IMR-90 (cell line): ENCODE measurements around the gene MGST2. TPM values are rescaled to one million over a fixed set of nuclear protein-coding genes. Genes with fewer than 3 reads are reported as not detected.

ENCODE experiments used
- ATAC-seq: fragments of 200-7000 bp; cut with Tn5 transposase; 2 replicates; pipeline ENCODE4 v1.9.1; 2020; ENCODE audit warnings: low read depth, mild to moderate bottlenecking, moderate library complexity
- BruUV-seq: library from RNA; stranded (reverse); fragments of 400-500 nt; replicated peaks from 2 replicates; lab custom pipeline; 2021; lab: Mats Ljungman, UMichigan
- CTCF ChIA-PET: fragments of 300-600 bp; formaldehyde crosslinking; extraction: SDS; loops from one replicate; lab custom pipeline; 2021; ENCODE audit warnings: antibody characterized with exemption; lab: Yijun Ruan, JAX
- POLR2A ChIA-PET: fragments of 300-600 bp; sonication (Branson Sonifier 250); formaldehyde crosslinking; loops from one replicate; lab custom pipeline; 2022; ENCODE audit warnings: antibody characterized with exemption; ENCODE audit not compliant: unreplicated experiment; lab: Charles Lee
- DNase-seq: peaks from one replicate; pipeline ENCODE4 v3.0.0; 2013
- H2AFZ ChIP-seq: replicated peaks from 2 replicates; pipeline ENCODE3; 2013; ENCODE audit warnings: low read length, mild to moderate bottlenecking; ENCODE audit not compliant: poor library complexity
- H2AK5ac ChIP-seq: 2 replicates; pipeline ENCODE4 v1.6.1; 2013; ENCODE audit warnings: low read depth, low read length, inconsistent platforms
- H2AK9ac ChIP-seq: replicated peaks from 2 replicates; pipeline ENCODE3; 2013; ENCODE audit warnings: mild to moderate bottlenecking, low read depth, low read length, moderate library complexity; ENCODE audit not compliant: poor library complexity
- H2BK120ac ChIP-seq: 2 replicates; pipeline ENCODE4 v1.6.1; 2013; ENCODE audit warnings: low read depth, low read length, inconsistent platforms
- H2BK15ac ChIP-seq: 3 replicates; pipeline ENCODE4 v1.6.1; 2013; ENCODE audit warnings: low read depth, low read length, inconsistent platforms
- H2BK20ac ChIP-seq: 2 replicates; pipeline ENCODE4 v1.6.1; 2013; ENCODE audit warnings: low read depth, mild to moderate bottlenecking, inconsistent platforms, low read length, moderate library complexity
- H2BK5ac ChIP-seq: 2 replicates; pipeline ENCODE4 v1.6.1; 2013; ENCODE audit warnings: mild to moderate bottlenecking, low read depth, low read length, inconsistent platforms; ENCODE audit not compliant: poor library complexity, severe bottlenecking
- H3K14ac ChIP-seq: replicated peaks from 2 replicates; pipeline ENCODE4 v1.6.1; 2013; ENCODE audit warnings: low read depth, low read length, inconsistent platforms
- H3K18ac ChIP-seq: 2 replicates; pipeline ENCODE4 v1.6.1; 2013; ENCODE audit warnings: low read depth, low read length, control low read depth
- H3K23ac ChIP-seq: 2 replicates; pipeline ENCODE4 v1.6.1; 2013; ENCODE audit warnings: low read depth, low read length, inconsistent platforms
- H3K27ac ChIP-seq: 2 replicates; pipeline ENCODE4 v1.5.1; 2013; ENCODE audit warnings: mild to moderate bottlenecking, control low read depth, low read length; ENCODE audit not compliant: insufficient read depth
- H3K27me3 ChIP-seq: 2 replicates; pipeline ENCODE4 v1.6.1; 2013; ENCODE audit warnings: low read length; ENCODE audit not compliant: control insufficient read depth, insufficient read depth
- H3K36me3 ChIP-seq: 2 replicates; pipeline ENCODE4 v1.6.1; 2013; ENCODE audit warnings: low read length, mixed read lengths; ENCODE audit not compliant: control insufficient read depth, insufficient read depth
- H3K4ac ChIP-seq: 2 replicates; pipeline ENCODE4 v1.6.1; 2013; ENCODE audit warnings: low read depth, low read length, inconsistent platforms
- H3K4me1 ChIP-seq: 2 replicates; pipeline ENCODE4 v1.6.1; 2013; ENCODE audit warnings: low read length, mixed read lengths; ENCODE audit not compliant: control insufficient read depth, insufficient read depth
- H3K4me2 ChIP-seq: 2 replicates; pipeline ENCODE4 v1.6.1; 2013; ENCODE audit warnings: low read depth, mild to moderate bottlenecking, control low read depth, low read length, moderate library complexity
- H3K4me3 ChIP-seq: 2 replicates; pipeline ENCODE4 v1.5.1; 2013; ENCODE audit warnings: low read depth, mild to moderate bottlenecking, control low read depth, low read length, moderate library complexity; ENCODE audit not compliant: insufficient read depth
- H3K56ac ChIP-seq: 2 replicates; pipeline ENCODE4 v1.6.1; 2013; ENCODE audit warnings: low read length, inconsistent platforms; ENCODE audit not compliant: insufficient read depth; ENCODE audit errors: extremely low read depth
- H3K79me1 ChIP-seq, 2 experiments: 2 replicates each; pipeline ENCODE4 v1.6.1; 2013; ENCODE audit warnings: low read length in 2 of 2, inconsistent platforms in 1 of 2, low read depth in 1 of 2
- H3K9ac ChIP-seq: 2 replicates; pipeline ENCODE4 v1.6.1; 2013; ENCODE audit warnings: low read depth, low read length, control low read depth
- H3K9me1 ChIP-seq: 2 replicates; pipeline ENCODE4 v1.6.1; 2013; ENCODE audit warnings: low read length, inconsistent platforms; ENCODE audit not compliant: insufficient read depth
- H3K9me3 ChIP-seq: 2 replicates; pipeline ENCODE4 v1.6.1; 2013; ENCODE audit warnings: low read length; ENCODE audit not compliant: control insufficient read depth, insufficient read depth
- H4K20me1 ChIP-seq: 2 replicates; pipeline ENCODE4 v1.6.1; 2013; ENCODE audit warnings: low read length, inconsistent platforms; ENCODE audit not compliant: insufficient read depth
- H4K5ac ChIP-seq: 2 replicates; pipeline ENCODE4 v1.6.1; 2013; ENCODE audit warnings: mild to moderate bottlenecking, low read depth, low read length, control low read depth
- H4K8ac ChIP-seq, 2 experiments: 2 replicates each; pipeline ENCODE4 v1.6.1; 2013; ENCODE audit warnings: low read depth in 2 of 2, low read length in 2 of 2, control low read depth in 1 of 2, inconsistent platforms in 1 of 2
- H4K91ac ChIP-seq: 2 replicates; pipeline ENCODE4 v1.6.1; 2013; ENCODE audit warnings: low read depth, low read length, inconsistent platforms; ENCODE audit not compliant: insufficient read depth
- BHLHE40 ChIP-seq: fragments of 150-350 bp; IDR thresholded peaks from 2 replicates; pipeline ENCODE4 v1.6.1; 2016; ENCODE audit warnings: mild to moderate bottlenecking, low read depth, low read length
- CEBPB ChIP-seq: IDR thresholded peaks from 2 replicates; pipeline ENCODE4 v1.6.1; 2012; ENCODE audit warnings: low read depth, low read length, improper control_type of control experiment
- FOS ChIP-seq: fragments of 150-350 bp; IDR thresholded peaks from 2 replicates; pipeline ENCODE4 v1.6.1; 2016; ENCODE audit warnings: low read depth, low read length
- MAZ ChIP-seq: IDR thresholded peaks from 2 replicates; pipeline ENCODE4 v1.6.1; 2012; ENCODE audit warnings: low read depth, mild to moderate bottlenecking, low read length, improper control_type of control experiment, moderate library complexity, borderline replicate concordance
- MXI1 ChIP-seq: IDR thresholded peaks from 2 replicates; pipeline ENCODE4 v1.6.1; 2012; ENCODE audit warnings: low read depth, mild to moderate bottlenecking, low read length, moderate library complexity, borderline replicate concordance
- NFE2L2 ChIP-seq: fragments of 150-350 bp; IDR thresholded peaks from 2 replicates; pipeline ENCODE4 v1.6.1; 2016; ENCODE audit warnings: low read depth, mild to moderate bottlenecking, low read length
- POLR2A ChIP-seq: IDR thresholded peaks from 2 replicates; pipeline ENCODE4 v1.6.1; 2012; ENCODE audit warnings: mild to moderate bottlenecking, low read depth, low read length
- RAD21 ChIP-seq: IDR thresholded peaks from 2 replicates; pipeline ENCODE4 v1.6.1; 2012; ENCODE audit warnings: low read length, improper control_type of control experiment
- RCOR1 ChIP-seq: IDR thresholded peaks from 2 replicates; pipeline ENCODE4 v1.6.1; 2012; ENCODE audit warnings: mild to moderate bottlenecking, low read length, improper control_type of control experiment; ENCODE audit not compliant: insufficient replicate concordance
- RFX5 ChIP-seq: IDR thresholded peaks from 2 replicates; pipeline ENCODE4 v1.8.0; 2012; ENCODE audit warnings: low read depth, mild to moderate bottlenecking, low read length, moderate library complexity
- WGBS, 2 experiments: methylation state at CpG; one replicate each; pipeline versions ENCODE4 v1.1.5 to v1.1.7; 2013; ENCODE audit warnings: missing lambda C conversion rate in 2 of 2; ENCODE audit not compliant: insufficient read length in 1 of 2; ENCODE audit errors: extremely low coverage in 2 of 2; 5-methylcytosine and 5-hydroxymethylcytosine counted together
- dilution Hi-C: fragments of 300-500 bp; cut with HindIII; formaldehyde crosslinking; loops from one replicate; pipeline ENCODE4 v1.14.3; 2018; ENCODE audit warnings: low sequenced_read_pairs; ENCODE audit not compliant: unreplicated experiment
- in situ Hi-C: fragments of 300-500 bp; cut with MboI; formaldehyde crosslinking; loops from 3 replicates; pipeline ENCODE4 v1.14.3; 2019; ENCODE audit warnings: low sequenced_read_pairs, inconsistent platforms, mixed read lengths
- intact Hi-C: fragments of 100-400 bp; cut with micrococcal nuclease; formaldehyde crosslinking; loops from 2 replicates; pipeline ENCODE4 v1.10.0; 2022
- polyA plus RNA-seq, 3 experiments: library from polyadenylated mRNA; depleted of rRNA; stranded (reverse); fragments of >200 nt; gene quantifications; 2 replicates each; pipeline ENCODE4 v1.2.3, GENCODE V29; 2012; ENCODE audit warnings: low replicate concordance in 1 of 3
- total RNA-seq: library from RNA; depleted of rRNA; stranded (reverse); fragments of >200 nt; gene quantifications from 2 replicates; pipeline ENCODE4 v1.2.3, GENCODE V29; 2012
- TF ChIP-seq, protein P1 (sequence below): fragments of 150-350 bp; IDR thresholded peaks from 2 replicates; pipeline ENCODE4 v1.6.1; 2016; ENCODE audit warnings: low read depth, mild to moderate bottlenecking, low read length, moderate library complexity, borderline replicate concordance
- TF ChIP-seq, protein P2 (sequence below): fragments of 150-350 bp; IDR thresholded peaks from 2 replicates; pipeline ENCODE4 v1.6.1; 2017; ENCODE audit warnings: mild to moderate bottlenecking, antibody characterized with exemption, low read length, low read depth

Gene MGST2
- total and polyA plus RNA-seq, 2 of the 4 experiments (the other 2 are of a cell fraction): 4.8 to 10.5 TPM

DNA sequence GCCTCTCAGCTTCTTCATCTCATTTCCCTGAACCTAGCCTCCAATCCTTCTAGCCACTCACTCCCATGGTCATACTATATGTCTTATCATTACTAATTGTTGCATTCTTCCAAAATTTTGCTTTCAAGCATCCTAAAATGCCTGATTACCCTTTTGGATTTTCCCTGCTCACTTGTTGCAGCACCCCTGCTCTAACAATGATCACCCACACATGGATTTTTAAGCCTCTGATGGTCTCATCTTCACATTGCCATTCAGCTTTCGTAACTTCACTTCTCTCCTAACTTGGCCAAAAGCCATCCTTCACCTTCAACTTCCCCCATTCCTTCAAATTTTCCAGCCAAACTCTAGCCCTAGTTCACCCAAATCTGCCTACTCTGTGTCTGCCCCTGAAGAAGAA lies 33.8 kb upstream of the MGST2 start:
- POLR2A ChIA-PET: interaction anchor here (0.6 kb wide), 1 partner anchor 481 kb away, joined by 7 read pairs; no protein-coding TSS in a partner anchor
- H3K79me1 ChIP-seq: no peaks in the 10 kb centered on the region
- H3K4me1 ChIP-seq: no peaks in the 10 kb centered on the region
- no peak overlapping the region for H3K23ac ChIP-seq
- no peak overlapping the region for H2AFZ ChIP-seq
- DNase-seq: no peak
- BruUV-seq: no TSS peak
- H4K20me1 ChIP-seq: 0 out of 2 replicates have a peak, but pooled peaks cover 2% of the 10 kb centered on the region
- H3K36me3 ChIP-seq: no peaks in the 10 kb centered on the region
- H3K27ac ChIP-seq: no peak overlapping the region
- H2BK20ac ChIP-seq: no peak overlapping the region
- H2AK5ac ChIP-seq: no peak overlapping the region
- no peak for TF ChIP-seq POLR2A
- TF ChIP-seq BHLHE40: no peak
- no peak for TF ChIP-seq FOS
- no peak for TF ChIP-seq RFX5
- TF ChIP-seq RAD21: no peak
- no peak for TF ChIP-seq CEBPB
- TF ChIP-seq RCOR1: no peak
- TF ChIP-seq, protein P1, sequence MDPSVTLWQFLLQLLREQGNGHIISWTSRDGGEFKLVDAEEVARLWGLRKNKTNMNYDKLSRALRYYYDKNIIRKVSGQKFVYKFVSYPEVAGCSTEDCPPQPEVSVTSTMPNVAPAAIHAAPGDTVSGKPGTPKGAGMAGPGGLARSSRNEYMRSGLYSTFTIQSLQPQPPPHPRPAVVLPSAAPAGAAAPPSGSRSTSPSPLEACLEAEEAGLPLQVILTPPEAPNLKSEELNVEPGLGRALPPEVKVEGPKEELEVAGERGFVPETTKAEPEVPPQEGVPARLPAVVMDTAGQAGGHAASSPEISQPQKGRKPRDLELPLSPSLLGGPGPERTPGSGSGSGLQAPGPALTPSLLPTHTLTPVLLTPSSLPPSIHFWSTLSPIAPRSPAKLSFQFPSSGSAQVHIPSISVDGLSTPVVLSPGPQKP: no peak
- no peak for TF ChIP-seq MAZ
- TF ChIP-seq MXI1: no peak
- no peak for TF ChIP-seq NFE2L2
- TF ChIP-seq, protein P2, sequence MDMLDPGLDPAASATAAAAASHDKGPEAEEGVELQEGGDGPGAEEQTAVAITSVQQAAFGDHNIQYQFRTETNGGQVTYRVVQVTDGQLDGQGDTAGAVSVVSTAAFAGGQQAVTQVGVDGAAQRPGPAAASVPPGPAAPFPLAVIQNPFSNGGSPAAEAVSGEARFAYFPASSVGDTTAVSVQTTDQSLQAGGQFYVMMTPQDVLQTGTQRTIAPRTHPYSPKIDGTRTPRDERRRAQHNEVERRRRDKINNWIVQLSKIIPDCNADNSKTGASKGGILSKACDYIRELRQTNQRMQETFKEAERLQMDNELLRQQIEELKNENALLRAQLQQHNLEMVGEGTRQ: no peak
- H3K56ac ChIP-seq: no peak overlapping the region
- H2AK9ac ChIP-seq: no peak overlapping the region
- H3K18ac ChIP-seq: no peak overlapping the region
- no peak for ATAC-seq
- no peak overlapping the region for H2BK15ac ChIP-seq
- intact Hi-C loops (no loop called here), dilution Hi-C loops (no loop called here), in situ Hi-C loops (no loop called here)
- H3K27me3 ChIP-seq: peaks cover 42% of the 10 kb centered on the region
- no peak overlapping the region for H2BK5ac ChIP-seq
- H3K4ac ChIP-seq: no peak overlapping the region
- no peak overlapping the region for H2BK120ac ChIP-seq
- no peaks in the 10 kb centered on the region for H3K9me1 ChIP-seq
- no peak overlapping the region for H3K4me2 ChIP-seq
- 86% methylated on average over 1 of the region's 1 CpG; no CpG with 5 or more reads in 1 of the 2 experiments for WGBS, 2 experiments
- no peak overlapping the region for H3K14ac ChIP-seq
- H4K91ac ChIP-seq: no peak overlapping the region
- H4K5ac ChIP-seq: no peak overlapping the region
- CTCF ChIA-PET: interaction anchor here (1.1 kb wide), 1 partner anchor 87 kb away, joined by 4 read pairs; no protein-coding TSS in a partner anchor
- H4K8ac ChIP-seq: no peak overlapping the region
- H3K9ac ChIP-seq: no peak overlapping the region
- no peaks in the 10 kb centered on the region for H3K9me3 ChIP-seq
- H3K4me3 ChIP-seq: no peak overlapping the region
